ENCODE data around the gene MED15. TPM values are rescaled to one million over a fixed set of nuclear protein-coding genes. Genes with fewer than 3 reads are reported as not detected.

MED15 gene
- total RNA-seq, 1 donor from 2014 or later, result 16.1 TPM

DNA sequence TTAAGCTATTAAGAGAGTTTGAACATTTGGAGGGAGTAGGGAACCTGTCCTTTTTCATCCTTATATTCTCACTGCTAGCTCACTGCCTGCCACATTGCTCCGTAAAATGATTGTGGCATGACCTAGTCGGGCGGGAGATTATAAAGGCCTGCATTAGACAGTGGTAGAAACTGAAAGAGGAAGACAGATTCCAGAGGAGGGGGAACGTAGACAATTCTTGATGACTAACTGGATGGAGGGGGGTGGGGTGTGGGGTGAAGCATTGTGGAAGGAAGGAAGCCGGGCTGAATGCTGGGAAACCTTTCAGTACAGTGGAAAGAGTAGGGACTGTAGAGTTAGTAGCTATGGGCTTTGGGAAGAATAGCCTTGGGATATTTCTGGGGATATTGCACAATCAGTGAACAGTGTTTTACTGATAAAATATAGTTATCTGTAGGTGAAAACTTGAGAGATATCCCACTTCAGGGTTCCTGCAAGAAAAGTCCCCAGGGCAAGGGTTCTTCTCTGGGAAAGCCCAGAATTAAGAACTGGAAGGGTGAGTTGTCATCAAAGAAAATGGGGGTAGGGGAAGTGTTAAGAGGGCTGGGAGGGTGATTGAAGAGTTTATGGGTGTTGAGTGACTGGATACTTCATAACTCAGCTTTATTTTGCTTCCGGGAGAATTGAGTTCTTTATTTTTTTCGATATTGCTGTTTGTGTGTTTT is 2.1 kb downstream of the MED15 start:
- peak; percentile 95 to 96 for DNase-seq (ENCODE audit: low read depth in 2 of 2)

DNA sequence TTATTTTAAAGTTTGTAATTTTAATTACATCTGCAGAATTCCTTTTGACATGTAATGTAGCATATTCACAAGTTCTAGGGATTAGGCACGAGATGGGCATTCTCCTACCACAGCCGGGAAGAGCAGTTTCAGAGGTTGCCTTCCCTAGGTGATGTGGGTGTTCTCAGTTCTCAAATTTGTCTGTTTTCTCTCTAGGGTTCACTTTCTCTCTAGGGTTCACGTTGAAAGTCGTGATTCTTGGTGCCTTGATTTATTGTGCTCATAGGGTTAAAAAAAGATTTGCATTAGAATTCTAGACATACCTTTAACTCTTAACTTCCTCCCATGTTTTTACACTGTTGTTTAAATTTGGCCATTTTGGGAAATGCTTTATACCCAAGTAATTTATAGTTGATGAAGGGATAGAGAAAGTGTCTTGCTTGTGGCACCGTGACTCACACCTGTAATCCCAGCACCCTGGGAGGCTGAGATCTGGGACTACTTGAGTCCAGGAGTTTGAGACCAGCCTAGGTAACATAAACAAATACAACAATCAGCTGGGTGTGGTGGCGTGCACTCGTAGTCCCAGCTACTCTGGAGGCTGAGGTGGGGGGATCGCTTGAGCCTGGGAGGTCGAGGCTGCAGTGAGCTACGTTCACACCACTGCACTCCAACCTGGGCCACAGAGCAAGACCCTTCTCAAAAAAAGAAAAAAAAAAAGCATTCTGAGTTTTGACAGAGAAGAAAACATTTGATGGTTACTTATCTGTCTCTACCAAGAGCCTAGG is 3.6 kb downstream of the MED15 start:
- no peak for DNase-seq (ENCODE audit: low read depth in 2 of 2)

DNA sequence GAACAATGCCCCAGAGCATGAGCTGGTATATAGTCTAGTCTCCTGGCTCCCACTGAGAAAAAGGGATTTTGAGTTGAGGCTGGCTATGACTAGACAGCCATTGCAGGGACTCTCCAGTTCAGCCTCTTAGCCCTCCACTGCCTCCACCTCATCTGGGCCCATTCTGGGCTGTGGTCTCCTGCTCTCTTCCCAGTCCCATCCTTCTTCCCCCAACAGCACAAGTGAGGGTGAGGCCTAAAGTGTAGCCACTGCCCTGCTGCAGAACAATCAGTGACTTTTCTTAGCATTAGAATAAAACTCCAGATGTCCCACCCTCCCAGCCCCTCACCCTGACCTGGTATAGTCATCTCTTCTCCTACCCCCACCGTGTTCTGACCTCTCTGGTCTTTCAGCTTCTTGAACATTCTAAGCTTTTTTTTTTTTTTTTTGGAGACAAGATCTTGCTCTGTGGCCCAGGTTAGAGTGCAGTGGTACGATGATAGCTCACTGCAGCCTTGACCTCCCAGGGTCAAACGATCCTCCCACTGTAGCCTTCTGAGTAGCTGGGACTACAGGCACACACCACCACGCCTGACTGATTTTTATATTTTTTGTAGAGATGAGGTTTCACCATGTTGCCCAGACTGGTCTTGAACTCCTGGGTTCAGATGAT is 4.3 kb downstream of the MED15 start:
- no peak for DNase-seq (ENCODE audit: low read depth in 2 of 2)

DNA sequence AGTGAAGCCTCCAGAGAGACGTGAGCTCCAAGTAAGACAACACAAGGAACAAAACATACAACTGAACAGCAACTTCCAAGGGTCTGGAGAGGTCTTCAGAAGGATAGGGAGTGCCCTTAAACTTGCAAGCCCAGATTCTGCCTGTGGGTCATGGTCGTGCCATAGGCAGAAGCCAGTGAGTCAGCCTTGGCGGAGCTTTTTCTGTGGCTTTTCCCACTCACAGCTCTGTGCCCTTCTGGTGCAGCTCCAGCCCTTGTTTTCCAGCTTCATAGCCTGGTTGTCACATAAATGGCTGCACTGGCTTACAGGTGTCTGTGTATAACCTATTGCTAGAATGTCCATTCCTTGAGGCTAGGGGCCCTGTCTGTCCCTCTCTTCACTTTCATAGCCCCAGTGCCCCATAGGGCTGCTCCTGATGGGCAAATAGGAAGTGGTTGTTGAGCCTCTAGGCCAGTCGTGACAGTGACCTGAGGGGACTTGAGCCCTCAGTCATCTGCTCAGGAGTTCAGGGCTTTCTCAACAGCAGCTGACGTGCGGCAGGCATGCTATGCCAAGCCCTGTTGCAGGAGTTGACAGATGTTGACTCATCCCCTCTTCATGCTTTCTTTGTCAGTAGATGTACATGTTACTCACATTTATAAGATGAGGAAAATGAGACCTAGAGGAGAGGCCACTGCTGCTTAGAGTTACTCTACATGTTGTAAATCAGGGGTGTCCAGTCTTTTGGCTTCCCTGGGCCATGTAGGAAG is 7.4 kb downstream of the MED15 start:
- DNase-seq (ENCODE audit: low read depth in 2 of 2), result peak in 1 of 2 donors; percentile 70

DNA sequence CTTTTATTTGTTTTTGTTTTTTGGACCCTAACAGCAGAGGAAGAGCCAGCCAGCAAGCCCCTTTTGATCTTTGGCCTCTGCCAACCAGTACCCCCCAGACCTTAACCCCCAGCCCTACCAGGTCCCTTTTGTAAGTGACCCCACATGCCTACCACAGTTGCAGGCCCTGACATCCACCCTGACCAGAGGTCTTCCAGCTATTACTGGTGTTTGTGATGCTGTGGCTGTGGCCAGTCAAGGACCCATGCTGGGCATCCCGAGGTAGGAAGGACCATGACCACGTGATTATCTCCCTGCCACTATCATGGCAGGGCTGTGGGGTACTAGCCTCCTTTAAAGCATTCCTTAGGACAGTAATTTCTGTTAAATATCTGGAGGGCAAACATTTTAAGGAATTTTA is 9.0 kb downstream of the MED15 start:
- no peak for DNase-seq (ENCODE audit: low read depth in 2 of 2)

DNA sequence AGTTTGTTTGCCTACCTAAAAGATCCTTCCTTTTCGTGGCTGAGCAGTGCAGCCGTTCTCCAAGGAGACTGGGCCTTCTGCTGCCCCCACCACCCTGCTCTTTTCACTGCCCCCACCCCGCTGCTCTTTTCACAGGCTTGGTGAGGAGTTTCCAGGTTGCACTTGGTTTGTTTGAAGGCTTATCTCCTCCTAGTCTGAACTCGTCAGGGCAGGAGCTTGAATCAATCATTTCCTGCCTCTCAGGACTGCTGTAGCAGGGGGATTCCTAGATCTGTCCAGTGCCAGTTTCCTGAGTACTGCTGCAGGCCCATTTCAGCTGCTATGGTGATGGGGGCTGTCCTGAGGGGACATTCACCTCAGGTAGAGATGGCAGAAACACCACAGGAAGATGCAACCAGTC is 10.0 kb downstream of the MED15 start:
- peak; percentile 54 to 67 for DNase-seq (ENCODE audit: low read depth in 2 of 2)

DNA sequence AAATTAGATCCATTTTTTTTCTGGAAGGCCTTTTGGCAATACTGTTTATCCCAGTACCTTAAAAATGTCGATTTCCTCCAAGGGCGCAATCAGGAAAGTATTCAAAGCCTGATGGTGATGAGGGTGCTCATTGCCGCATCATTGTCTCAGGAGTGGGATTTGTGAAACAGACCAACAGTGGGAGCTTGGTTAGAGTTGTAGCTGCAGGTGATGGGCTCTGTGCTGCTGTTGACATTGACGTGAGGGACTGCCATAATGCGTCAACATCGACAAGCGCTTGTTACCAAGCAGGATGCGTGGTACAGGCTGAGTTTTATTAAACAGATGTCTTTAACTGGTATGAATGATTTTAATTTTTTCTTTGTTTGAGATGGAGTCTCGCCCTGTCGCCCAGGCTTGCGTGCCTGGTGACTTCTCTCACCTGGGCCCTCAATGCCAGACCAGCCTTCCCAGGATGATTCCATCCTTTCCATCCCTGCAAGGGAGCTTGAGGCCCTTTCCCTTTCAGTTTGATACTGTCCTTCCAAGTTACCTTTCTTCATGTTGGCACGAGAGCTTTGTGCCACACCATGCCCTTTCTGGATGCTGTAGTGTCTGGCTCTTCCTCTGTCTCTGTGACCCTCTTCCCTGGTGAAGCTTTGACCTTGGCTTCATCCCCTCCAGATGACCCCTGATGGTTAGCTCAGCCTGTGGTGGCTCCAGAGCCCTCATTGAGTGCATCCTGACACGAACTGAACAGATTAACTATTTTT is 10.6 kb downstream of the MED15 start:
- no peak for DNase-seq (ENCODE audit: low read depth in 2 of 2)

DNA sequence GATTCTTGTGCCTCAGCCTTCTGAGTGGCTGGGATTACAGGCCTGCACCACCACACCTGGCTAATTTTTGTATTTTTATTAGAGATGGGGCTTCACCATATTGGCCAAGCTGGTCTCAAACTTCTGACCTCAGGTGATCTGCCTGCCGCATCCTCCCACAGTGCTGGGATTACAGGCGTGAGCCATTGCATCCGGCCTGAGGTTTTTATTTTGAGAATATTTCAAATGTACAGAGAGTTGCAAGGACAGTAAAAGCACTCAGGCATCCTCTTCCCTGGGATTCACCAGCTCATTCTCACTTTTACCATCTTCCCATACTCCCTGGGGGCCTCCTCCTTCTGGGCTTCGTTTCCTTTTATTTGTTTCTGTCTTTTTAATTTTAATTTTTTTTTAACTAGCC is 12.1 kb downstream of the MED15 start:
- DNase-seq (ENCODE audit: low read depth in 2 of 2), result no peak

DNA sequence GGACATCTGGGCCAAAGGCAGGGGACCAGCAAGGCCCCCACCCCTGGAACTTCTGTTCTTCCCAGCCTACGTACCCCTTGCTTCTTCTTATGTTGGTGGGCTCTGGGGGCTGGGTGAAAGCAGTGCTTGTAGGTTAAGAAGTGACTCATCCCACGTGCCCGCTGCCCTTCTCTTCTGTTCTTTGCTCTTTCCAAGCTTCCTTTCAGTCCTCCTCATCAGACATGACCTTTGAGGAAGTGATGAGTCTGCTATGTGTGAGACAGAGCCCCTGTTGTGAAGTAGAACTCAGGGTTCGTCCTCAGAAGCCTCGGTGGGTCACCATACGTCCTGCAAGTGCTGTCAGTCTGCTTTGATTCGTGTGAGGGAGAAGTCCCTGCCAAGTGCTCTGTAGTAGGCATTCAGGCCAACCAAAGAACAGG is 12.7 kb downstream of the MED15 start:
- peak in 1 of 2 donors; percentile 81 for DNase-seq (ENCODE audit: low read depth in 2 of 2)

DNA sequence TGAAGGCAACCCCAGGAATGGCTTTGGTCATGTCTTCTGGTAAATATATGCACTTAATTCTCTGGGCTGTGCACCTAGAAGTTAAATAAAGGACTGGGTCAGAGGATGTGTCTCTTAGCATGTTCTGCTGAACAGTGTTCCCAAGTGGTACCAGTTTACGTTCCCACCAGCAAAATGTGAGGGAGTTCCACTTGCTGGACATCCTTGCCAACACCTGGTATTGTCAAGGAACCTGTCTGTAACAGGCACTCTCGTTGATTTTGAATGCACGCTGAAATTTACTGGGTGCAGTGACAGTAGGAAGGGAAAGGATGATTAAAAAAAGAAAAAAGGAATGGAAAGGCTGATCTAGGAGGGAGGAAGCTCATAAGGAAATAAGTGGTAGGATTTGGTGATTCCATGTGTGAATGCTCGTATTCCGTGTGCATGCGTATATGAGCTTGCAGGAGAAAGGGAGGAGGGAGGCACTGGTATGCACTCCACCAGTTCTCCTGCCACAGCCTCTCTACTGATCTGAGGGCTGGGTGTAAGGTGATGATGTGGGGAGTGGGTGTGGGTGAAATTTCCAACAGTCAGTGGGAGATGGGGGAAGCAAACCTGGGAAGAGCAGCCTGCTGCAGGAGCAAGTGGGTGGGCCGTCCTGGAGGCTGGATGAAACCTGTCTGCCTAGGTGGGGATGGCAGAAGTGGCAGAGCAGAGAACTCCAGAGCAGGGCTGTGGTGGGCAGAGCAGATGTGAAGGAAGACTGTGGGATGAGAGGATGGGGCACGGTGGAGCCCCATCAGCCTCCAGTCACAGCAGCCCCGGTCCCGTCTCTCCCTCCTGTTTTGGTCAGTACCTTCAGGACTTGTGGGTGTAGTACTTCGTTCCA is 15.0 kb downstream of the MED15 start:
- no peak for DNase-seq (ENCODE audit: low read depth in 2 of 2)

DNA sequence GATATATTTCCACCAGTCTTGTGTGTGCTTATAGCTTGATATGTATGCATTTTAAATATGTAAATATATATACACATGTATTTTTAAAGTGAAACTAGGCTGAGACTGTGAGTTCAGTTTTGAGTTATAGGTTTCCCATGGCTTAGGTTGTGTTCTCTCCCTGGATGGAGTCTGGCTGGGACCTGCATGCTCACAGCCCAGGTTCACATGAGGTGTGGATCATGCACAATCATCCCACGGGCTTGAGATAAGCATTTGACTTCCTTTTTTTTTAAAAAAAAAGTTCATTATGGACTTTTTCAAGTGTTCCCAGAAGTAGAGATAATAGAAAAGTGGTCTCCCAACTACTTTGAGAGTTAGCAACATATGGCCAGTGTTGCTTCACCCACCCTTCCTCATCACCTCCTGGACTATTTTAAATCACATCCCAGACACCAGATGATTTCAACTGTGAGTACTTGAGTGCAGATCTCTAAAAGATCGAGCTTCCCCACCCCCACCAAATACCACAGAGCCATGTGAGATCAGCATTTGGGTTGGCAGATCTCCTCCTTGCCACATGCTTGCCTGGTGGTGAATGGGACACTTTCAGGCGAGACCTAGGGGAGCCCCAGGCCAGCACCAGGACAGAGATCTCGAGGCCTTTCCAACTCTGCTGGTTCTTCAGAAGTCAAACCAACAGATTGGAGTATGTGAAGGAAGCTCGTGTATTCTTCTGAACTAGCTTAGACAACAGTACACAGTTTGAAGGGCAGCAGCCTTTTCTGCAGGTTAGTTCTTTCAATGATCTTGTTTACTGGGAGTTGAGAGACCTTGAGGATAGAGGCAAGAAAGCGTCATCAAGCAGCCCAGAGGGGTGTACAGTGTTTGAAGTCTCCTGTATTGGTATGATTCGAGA is 15.9 kb downstream of the MED15 start:
- no peak for DNase-seq (ENCODE audit: low read depth in 2 of 2)

DNA sequence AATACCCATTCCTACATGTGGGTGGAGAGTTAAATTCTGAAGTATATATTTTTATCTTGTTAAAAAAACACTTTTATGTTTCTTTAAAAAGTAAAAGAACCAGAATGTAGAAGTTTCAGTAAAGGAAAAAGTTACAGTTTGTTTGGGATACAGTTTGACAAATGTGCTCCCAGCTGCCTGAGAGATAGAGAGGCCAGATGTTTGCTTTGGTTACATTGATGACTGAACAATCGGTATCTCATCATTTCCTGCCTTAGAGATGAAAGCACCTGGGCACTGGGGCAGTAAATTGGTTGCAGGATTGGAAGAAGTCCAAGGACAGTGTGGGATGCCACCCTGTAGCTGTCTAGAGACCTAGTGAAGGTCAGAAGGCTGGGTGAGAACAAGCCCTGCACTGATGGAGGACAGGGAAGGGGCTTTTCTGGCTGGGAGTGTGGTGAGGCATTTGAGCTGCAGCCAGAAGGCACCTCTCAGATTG is 16.6 kb downstream of the MED15 start:
- DNase-seq (ENCODE audit: low read depth in 2 of 2), result peak; percentile 47 to 78

DNA sequence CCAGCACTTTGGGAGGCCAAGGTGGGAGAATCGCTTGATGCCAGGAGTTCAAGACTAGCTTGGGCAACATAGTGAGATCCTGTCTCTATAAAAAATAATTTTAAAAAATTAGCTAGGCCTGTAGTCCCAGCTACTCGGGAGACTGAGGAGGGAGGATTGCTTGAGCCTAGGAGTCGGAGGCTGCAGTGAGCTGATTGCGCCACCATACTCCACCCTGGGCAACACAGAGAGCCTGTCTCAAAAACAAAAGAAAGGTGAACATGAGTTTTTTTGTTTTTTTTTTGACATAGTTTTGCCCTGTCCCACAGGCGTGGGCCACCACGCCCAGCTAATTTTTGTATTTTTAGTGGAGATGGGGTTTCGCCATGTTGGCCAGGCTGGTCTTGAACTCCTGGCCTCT is 17.6 kb downstream of the MED15 start:
- DNase-seq (ENCODE audit: low read depth in 2 of 2), result no peak

DNA sequence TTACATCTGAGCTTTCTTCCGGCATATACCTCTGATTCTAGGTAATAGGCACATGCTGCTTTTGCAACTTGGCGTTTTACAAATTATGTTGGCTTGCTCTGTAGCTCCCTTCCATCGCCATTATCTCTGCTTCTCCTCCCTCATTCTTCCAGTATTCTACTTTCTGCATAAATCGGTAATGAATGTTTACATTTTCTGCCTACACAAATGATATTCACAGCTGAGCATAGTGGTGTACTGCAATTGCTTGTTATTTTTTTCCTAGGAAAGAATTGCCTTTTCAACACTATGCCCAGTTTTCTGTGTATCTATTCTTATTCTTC is 18.9 kb downstream of the MED15 start:
- DNase-seq (ENCODE audit: low read depth in 2 of 2), result no peak

DNA sequence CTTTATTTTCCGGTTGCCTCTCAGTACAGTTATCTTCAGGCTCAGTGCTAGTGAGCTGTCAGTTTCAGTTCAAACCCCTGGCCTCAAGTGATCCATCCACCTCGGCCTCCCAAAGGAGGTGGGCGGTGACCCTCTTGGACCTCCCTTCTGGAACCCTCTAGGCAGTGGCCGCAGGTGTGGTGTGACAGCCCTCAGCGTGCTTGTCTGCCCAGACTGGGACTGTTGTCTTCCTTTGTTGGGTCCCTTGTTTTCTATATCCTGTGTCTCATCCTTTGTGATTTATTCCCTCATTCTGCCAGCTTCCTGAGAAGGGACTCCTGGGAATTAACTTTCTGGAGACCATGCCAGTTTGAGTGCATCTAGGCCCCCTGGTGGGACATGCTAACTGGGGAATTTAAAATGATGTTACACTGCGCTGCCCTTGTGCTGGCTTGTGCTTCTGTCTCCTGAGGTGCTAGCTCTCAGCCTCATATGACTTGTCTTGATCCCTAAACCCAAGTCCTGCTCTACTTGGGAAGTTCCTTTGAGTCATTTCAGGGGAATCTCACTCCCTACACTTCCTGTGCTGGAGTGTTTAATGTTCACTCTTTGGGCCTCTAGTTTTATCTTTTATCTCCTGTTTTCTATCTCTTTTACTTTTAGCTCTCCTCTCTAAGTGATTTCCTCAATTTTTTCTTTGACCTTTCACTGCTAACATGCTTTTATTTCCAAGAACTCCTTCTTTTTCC is 19.4 kb downstream of the MED15 start:
- DNase-seq (ENCODE audit: low read depth in 2 of 2), result peak in 1 of 2 donors; percentile 80

DNA sequence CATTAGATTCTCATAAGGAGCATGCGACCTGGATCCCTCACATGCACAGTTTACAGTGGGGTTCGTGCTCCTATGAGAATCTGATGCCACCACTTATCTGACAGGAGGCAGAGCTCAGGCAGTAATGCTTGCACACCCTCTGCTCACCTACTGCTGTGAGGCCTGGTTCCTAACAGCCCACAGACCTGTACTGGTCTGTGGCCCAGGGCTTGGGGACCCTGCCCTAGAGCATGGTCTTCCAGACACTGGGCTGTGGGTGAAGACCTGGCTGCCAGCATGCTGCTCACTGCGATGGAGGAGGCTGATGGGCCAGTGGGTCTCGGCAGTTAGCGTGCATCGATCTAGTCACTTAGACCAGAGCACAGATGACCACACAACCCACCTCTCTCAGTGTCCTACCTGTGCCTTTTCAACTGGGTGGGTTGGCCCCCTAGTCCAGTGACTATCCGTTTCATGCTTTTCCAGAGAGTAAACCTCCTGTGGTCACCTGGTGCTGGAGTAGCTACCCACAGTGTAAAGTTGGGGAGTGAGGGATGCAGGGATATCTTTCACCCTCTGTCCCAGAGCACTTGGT is 21.1 kb downstream of the MED15 start:
- DNase-seq (ENCODE audit: low read depth in 2 of 2), result no peak

DNA sequence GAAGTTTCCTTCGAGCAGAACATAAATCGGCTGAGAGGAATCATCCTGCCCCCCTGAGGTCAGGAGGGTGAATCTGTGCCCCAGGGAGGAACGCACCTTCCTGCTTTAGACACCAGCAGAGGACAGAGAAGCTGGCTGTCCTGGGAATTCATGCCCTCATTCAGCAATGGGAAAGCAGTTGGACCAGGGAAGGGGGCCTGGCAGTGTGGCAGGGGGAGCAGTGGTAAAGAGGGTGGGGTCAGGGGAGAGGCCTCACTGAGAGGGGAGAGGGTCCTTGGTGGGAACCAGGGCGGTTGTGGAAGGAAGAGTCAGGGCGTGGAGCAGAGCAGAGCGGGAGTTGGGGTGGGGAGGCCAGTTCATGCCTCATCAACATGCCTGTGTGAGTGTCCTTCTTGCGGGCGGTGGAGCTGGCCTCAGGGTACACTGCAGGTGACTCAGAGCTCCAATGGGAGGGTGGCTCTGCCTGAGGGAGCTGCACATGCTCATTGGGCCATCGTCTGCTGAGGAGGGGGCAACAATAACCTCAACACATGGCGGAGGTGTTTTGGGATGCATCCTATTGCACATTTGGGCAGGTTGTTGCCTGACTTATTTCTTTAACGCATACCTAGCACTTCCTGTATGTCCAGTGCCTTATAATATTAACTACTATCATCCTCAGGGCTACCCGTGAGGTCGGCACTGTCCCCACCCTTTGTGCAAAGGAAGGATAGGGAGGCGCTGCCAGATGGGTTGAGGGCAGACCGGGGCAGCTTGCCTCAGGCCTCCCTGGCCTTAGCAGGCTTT is 23.2 kb downstream of the MED15 start:
- DNase-seq (ENCODE audit: low read depth in 2 of 2), result peak in 1 of 2 donors; percentile 68

DNA sequence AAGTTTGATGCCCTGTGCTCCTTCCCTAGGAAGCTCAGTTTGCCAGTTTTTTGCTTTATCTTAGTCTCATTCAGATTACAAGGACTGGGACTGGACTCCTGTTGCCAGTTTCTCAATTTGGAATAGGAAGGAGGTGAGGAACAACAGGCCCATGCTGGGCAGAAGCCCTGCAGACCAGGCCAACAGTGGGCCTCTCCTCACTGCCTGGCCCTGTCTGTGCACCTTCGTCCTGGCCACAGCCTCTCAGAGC is 23.7 kb downstream of the MED15 start:
- no peak for DNase-seq (ENCODE audit: low read depth in 2 of 2)
